Fibroblast of skin of right biceps (primary cell): Measurements from ENCODE around the gene TXNDC11.

ENCODE experiments used
- DNase-seq: peaks from one replicate; pipeline ENCODE4 v3.0.0-alpha.2; 2013

Gene TXNDC11

GRCh38 chr16:11650641-11651591 is 91.7 kb downstream of the TXNDC11 start:
- DNase-seq = no peak

GRCh38 chr16:11649276-11649675 is 93.4 kb downstream of the TXNDC11 start:
- no peak for DNase-seq

DNA sequence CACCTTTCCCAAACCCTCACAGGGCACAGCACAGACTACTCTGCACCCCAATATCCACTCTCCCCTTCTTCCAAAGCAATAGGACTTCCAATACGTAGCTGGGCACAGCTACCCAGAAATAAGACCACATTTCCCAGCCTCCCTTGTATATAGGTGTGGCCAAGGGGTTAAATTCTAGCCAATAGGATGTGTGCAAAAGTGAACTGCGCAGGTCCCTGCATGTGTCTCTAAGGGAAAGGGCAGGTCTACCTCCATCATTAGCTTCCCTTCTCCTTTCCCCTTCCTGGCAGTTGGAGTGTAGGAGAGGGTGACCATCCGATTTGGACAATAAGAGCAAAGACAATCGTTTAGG is 99.9 kb downstream of the TXNDC11 start:
- DNase-seq = no peak

- peak; percentile 67 for DNase-seq
These were observed 101.5 kb downstream of the TXNDC11 start for GRCh38 chr16:11640987-11641817.

- DNase-seq = peak; percentile 96
These were observed 102.4 kb downstream of the TXNDC11 start for GRCh38 chr16:11639925-11640899.

- no peak for DNase-seq
These were observed 103.6 kb downstream of the TXNDC11 start for GRCh38 chr16:11639008-11639562.

GRCh38 chr16:11638140-11638539 is 104.5 kb downstream of the TXNDC11 start:
- DNase-seq = no peak

- DNase-seq = no peak
These were observed 105.3 kb downstream of the TXNDC11 start for GRCh38 chr16:11637320-11637719.

DNA sequence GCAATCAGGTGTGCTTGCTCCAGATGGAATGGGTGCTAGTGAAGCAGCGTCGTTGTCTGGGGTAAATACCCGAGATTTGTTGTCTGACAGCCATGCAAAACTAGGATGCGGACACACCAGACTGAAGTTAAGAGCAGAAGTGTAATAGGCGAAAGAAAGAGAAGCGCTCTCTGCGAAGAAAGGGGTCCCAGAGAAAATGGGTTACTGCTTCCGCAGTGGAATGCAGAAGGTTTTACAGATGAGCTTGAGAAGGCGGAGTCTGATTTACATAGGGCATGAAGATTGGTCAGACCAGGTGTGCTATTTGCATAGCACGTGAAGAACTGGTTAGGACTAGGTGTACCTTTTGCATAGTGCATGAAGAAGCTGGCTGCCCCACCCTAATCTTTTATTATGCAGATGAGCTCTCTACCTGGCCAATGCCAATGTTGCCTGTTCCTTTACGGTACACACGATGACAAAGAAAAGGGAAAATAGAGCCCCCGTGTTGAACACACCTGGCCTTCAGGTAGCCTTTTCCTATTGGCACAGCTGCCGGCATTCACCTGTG is 106.4 kb downstream of the TXNDC11 start:
- no peak for DNase-seq

DNA sequence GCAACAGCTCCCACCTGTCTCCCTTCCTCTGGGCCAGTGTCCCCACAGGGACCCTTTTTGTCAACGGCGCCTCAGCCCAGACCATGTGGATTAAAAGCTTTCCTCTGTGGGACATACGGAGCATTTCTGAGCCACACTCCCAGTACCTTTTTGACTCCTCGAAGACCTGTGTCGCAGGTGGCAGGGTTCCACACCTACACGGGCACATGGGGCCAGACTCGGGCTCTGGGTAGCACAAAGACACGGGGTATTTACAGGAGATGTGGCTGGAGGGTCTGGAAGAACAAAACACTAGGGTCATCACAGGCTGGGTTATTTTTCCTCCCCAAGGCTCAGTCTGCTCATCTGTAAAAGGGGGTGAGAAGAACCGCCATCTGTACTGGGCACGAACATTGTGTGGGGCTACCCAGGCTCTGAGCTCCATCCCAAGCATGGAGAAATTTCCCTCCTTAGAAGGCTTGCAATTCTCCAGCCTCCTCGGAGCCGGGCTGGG is 106.9 kb downstream of the TXNDC11 start:
- DNase-seq = no peak

GRCh38 chr16:11635113-11635652 is 107.5 kb downstream of the TXNDC11 start:
- no peak for DNase-seq

DNA sequence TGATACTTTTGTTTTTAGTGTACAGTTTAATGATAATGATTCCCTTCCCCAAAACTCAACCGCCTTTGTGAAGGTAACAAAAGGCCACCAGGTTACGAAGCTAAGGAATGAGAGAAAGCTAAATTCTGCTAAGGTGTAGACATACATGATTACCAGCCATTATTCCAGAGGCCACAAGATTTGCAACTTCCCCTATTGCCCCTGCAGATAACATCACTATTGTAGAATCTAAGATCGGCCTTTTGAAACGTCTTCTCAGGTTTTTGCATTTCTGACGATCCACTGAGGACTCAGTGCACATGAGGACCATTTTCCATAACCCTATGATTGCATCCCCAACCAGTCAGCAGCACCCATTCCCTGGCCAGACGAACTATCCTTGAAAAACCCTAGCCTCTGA is 108.3 kb downstream of the TXNDC11 start:
- no peak for DNase-seq

- DNase-seq = no peak
These were observed 109.5 kb downstream of the TXNDC11 start for GRCh38 chr16:11633113-11633512.

GRCh38 chr16:11632455-11632939 is 110.2 kb downstream of the TXNDC11 start:
- peak; percentile 65 for DNase-seq

GRCh38 chr16:11631214-11631613 is 111.4 kb downstream of the TXNDC11 start:
- DNase-seq = no peak

GRCh38 chr16:11630768-11631056 is 111.9 kb downstream of the TXNDC11 start:
- no peak for DNase-seq

DNA sequence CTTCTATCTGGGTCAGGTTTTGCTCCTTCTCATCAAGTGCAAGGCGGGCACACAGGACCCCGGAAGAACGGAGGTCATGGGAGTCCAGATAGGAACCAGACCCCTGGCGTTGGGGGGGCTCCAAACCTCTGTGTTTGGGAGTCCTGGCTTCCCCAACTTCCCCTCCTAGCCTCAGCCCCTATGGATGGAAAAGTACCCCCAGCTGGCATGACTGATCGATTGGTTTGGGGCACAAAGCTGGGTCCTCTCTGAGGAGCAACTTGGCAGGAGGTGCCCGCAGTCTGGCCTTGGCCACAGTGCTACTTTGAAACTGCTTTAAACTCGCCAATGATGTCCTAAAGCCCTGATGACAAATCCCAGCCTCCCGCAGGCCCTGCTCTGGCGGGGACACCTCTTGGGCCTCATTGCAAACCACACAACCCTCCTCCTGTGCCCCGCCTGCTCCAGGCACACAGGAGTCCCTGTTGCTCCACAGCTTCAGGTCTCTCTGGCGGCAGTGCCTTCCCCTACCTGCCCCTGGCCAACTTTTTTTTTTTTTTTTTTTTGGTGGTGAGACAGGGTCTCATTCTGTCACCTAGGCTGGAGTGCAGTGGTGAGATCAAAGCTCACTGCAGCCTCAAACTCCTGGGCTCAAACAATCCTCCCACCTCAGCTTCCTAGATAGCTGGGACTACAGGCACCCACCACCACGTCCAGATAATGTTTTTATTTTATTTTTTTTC is 112.5 kb downstream of the TXNDC11 start:
- DNase-seq = no peak
